Activated naive CD8-positive, alpha-beta T cell (primary cell): Measurements from ENCODE around the gene RASSF1.

Source experiments
- H3K27ac Mint-ChIP-seq: one replicate; pipeline ENCODE4 v1.8.0; 2021; ENCODE audit warnings: mixed read lengths
- H3K27me3 Mint-ChIP-seq: one replicate; pipeline ENCODE4 v1.8.0; 2021; ENCODE audit warnings: mixed read lengths
- H3K36me3 Mint-ChIP-seq: one replicate; pipeline ENCODE4 v1.8.0; 2021; ENCODE audit warnings: mixed read lengths
- H3K4me1 Mint-ChIP-seq: one replicate; pipeline ENCODE4 v1.8.0; 2021; ENCODE audit warnings: low read depth, mixed read lengths
- H3K4me3 Mint-ChIP-seq: one replicate; pipeline ENCODE4 v1.8.0; 2021; ENCODE audit warnings: mild to moderate bottlenecking, mixed read lengths
- H3K9me3 Mint-ChIP-seq: one replicate; pipeline ENCODE4 v1.8.0; 2021; ENCODE audit warnings: low read depth, mixed read lengths

RASSF1 gene

DNA sequence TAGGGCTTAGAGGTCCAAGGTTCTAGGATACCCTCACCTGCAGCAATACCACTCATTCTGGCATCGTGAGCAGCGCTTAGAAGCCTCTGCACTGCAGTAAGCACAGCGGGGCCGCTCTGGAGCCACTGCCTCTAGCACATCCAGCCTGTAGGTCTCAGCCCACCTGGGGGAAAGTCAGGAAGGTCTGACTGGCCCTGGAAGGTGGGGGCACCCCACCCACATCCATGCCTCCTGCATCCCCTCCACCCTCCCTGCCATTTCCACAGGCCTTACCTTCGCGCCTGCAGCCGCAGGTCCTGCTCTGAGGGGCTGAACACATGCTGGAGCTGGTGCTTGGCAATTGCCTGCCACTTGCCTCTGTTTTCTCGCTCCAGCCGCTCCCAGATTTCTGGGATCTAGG lies 901 bp upstream of the RASSF1 start:
- Mint-ChIP-seq H3K4me3 (peak overlapping the region; percentile 82), H3K36me3 (no peaks in the 10 kb centered on the region), H3K4me1 (peaks cover 42% of the 10 kb centered on the region), H3K27me3 (no peaks in the 10 kb centered on the region), H3K9me3 (no peaks in the 10 kb centered on the region), H3K27ac (peak overlapping the region; percentile 92)

DNA sequence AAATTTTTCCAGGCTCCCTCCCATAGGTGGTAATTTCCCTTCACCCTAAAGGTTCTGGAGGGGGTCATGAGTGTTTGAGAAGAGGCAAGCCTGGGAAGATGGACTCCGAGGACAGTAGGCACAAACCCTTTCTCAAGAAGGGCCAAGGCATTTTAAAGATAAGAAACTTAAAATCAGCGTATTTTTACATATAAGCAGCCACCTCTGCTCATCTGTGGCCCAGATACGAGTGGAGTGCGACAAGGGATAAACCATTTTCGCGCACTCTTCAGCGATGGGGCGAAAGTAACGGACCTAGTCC lies 539 bp downstream of the RASSF1 start:
- H3K4me1 Mint-ChIP-seq, result peaks cover 47% of the 10 kb centered on the region
- H3K4me3 Mint-ChIP-seq, result peak overlapping the region; percentile 99
- no peaks in the 10 kb centered on the region for H3K27me3 Mint-ChIP-seq
- peak overlapping the region; percentile 99 for H3K27ac Mint-ChIP-seq
- no peaks in the 10 kb centered on the region for H3K9me3 Mint-ChIP-seq
- H3K36me3 Mint-ChIP-seq, result no peaks in the 10 kb centered on the region

DNA sequence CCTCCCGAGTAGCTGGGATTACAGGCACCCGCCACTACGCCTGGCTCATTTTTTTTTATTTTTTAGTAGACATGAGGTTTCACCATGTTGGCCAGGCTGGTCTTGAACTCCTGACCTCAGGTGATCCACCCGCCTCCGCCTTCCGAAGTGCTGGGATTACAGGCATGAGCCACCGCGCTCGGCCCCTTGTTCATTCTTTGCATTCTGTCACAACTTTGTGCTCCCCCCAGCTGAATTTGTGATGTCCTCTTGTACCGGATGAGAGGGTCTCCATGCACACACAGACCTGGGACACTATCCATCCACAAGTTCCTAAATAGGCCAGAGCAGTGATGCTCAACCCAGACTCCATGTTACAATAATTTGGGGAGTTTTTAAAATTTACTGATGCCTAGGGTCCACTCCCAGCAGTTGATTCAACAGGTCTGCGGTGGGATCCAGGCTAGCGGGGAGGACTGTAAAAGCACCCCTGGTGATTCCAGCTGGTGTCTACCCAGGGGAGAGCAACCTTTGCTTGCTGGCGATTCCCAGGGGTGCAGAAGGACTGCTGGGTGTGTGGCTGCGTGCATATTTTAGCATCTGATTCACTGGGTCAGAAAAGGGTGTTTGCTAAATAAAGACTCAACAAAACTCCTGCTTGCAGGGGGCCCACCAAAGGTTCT lies 1.0 kb downstream of the RASSF1 start:
- Mint-ChIP-seq H3K27ac (peak overlapping the region; percentile 99), H3K27me3 (no peaks in the 10 kb centered on the region), H3K4me3 (peak overlapping the region; percentile 99), H3K9me3 (no peaks in the 10 kb centered on the region), H3K36me3 (no peaks in the 10 kb centered on the region), H3K4me1 (peaks cover 46% of the 10 kb centered on the region)

DNA sequence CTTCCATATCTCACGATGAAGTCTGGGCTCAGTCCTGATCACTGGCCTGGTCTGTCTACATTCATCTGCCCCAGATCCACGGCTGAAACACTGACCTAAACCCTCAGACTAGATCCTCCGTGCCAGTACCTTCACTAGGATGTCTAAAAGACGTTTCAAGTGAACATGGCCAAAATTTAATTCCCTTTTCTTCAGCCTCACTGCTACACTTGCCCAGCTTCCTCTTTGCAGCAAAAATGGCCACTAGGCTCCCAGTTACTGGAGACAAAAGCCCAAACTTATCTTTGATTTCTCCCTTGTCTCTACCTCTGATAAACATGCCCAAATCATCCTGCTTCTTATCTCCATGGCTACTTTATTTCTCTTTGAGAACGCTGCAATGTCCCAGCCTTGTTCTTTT lies 1.7 kb downstream of the RASSF1 start:
- Mint-ChIP-seq H3K9me3 (no peaks in the 10 kb centered on the region), H3K4me1 (peaks cover 53% of the 10 kb centered on the region), H3K27me3 (no peaks in the 10 kb centered on the region)

DNA sequence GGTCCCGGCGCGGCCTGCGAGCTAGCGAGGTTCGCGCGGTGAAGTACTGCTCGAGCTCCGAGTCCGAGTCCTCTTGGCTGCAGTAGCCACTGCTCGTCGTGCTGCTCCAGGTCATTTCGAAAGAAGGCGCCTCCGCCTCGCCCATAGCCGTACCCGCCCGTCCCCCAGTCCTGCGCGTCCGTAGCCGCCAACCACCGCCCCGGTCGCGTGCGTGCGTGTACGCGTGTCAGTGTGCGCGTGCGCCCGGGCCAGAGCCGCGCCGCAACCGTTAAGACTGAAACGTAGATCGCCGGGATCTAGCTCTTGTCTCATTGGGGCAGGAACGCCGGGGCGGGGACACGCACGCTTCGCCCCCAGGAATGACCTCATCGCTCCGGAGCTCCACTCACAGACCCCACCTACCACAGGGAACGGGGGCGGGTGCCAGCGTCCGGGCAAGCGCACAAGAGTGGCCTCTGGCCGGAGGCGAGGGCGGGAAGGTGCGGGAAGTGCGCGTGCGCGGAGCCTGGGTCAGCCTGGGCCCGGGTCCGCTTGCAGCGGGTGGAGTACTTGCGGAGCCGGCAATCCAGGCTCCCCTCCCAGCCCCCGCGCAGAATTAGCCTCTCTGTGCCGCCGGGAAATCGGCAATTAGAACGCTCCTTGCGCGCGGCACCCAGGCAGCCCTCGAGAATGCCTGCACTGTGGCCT lies 3.3 kb downstream of the RASSF1 start:
- H3K4me3 Mint-ChIP-seq, result peak overlapping the region; percentile 99
- no peaks in the 10 kb centered on the region for H3K27me3 Mint-ChIP-seq
- peak overlapping the region; percentile 99 for H3K27ac Mint-ChIP-seq
- no peaks in the 10 kb centered on the region for H3K36me3 Mint-ChIP-seq
- no peaks in the 10 kb centered on the region for H3K9me3 Mint-ChIP-seq
- H3K4me1 Mint-ChIP-seq, result peaks cover 58% of the 10 kb centered on the region

More for the DNA sequence above, 1.7 kb downstream of the RASSF1 start:
- Mint-ChIP-seq H3K27ac (peak overlapping the region; percentile 99), H3K4me3 (peak overlapping the region; percentile 99), H3K36me3 (no peaks in the 10 kb centered on the region)

DNA sequence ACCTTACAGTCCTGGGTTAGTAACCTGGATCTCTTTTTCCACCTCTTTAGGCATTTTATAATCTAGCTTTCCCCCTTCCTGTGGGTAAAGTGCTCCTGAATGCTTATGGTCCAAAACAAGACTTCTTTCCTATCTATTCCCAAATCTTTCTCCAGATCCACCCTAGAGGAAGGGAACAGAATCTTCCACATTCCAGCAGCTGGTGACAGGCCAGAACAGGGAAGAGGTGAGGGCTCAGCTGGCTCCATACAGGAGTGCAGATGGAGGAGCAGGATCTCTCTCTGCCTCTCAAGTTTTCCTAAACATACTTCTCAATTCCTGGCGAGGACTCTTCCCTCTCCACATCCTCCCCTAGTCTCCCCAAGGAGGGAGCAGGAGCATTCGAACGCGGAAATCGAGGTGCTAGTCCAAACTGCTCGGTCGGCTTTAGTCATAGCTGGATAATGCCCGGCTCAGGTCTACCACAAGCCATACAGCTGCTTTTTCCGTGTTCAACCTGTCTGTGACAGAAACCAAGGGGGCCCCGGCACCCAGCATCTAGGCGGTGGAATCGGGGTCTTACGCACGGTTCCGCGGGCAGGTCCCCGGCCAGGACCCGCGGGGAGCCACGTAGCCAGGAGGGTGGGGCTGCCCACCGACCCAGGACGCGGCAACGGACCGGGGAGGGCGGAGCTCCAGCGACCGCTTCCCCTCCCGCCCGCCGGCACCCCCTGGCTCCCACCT lies 4.0 kb downstream of the RASSF1 start:
- Mint-ChIP-seq H3K4me3 (peak overlapping the region; percentile 99), H3K9me3 (no peaks in the 10 kb centered on the region), H3K27me3 (no peaks in the 10 kb centered on the region), H3K36me3 (no peaks in the 10 kb centered on the region), H3K27ac (peak overlapping the region; percentile 99), H3K4me1 (peaks cover 58% of the 10 kb centered on the region)

DNA sequence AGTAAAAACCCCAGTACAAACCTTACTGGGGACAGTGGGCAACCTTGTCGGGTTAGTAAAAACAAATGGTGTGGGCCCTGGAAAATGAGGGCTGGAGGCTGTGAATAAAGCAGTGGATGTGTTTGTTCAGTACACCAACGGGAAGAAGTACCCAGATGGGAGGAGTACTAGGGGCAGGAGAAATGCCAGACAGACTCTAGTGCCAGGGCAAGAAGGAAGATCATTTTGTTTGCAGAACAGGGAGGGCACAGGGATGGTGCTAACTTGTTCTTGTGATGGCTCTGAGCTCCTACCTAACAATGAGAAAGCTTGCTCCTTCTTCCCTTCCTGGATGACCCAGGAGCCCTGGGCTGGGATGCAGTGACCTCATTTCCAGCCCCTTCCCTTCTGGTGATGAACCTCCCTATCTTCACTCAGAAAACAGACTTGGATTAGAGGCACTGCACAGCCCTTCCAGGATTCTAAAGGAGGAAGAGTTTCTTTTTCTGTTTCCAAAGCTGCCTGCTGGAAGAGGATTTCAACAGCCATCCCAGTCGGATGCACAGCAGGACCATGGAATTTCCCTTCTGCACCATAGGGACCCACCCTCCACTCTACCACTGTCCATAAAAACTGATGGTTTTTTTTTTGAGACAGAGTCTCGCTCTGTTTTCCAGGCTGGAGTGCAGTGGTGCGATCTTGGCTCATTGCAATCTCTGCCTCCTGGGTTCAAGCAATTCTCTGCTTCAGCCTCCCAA lies 6.1 kb downstream of the RASSF1 start:
- Mint-ChIP-seq H3K4me3 (peak overlapping the region; percentile 99), H3K36me3 (no peaks in the 10 kb centered on the region), H3K4me1 (peaks cover 46% of the 10 kb centered on the region), H3K27ac (peak overlapping the region; percentile 81), H3K27me3 (no peaks in the 10 kb centered on the region), H3K9me3 (no peaks in the 10 kb centered on the region)

DNA sequence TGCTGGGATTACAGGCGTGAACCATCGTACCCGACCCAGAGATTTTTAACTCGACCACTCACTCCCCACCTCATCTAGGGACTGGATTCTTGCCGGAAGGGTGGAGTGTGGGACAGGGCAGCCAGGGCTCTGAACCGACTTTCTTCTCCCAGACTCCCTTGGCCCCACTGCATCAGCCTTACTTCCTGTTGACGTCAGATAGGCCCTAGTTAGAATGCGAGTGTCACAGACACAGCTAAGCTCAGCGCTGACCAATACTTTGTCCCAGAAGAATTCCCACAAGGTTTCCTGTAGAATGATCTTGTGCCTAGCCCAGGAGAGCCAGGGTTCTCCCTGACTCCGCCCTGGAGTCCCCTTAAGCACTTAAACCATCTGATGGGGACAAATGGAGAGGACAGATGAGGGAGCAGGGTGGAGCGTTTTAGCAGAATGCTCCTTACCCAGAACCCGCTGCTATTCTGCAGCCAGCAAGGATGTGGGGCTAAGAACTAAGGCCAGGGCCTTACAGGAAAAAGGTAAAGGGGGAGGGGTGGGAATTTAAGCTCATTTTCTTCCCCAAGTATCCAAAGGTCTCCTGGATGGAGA lies 6.8 kb downstream of the RASSF1 start:
- Mint-ChIP-seq H3K36me3 (no peaks in the 10 kb centered on the region), H3K27ac (peak overlapping the region; percentile 81), H3K9me3 (no peaks in the 10 kb centered on the region), H3K4me1 (peaks cover 39% of the 10 kb centered on the region), H3K4me3 (peak overlapping the region; percentile 99), H3K27me3 (no peaks in the 10 kb centered on the region)

DNA sequence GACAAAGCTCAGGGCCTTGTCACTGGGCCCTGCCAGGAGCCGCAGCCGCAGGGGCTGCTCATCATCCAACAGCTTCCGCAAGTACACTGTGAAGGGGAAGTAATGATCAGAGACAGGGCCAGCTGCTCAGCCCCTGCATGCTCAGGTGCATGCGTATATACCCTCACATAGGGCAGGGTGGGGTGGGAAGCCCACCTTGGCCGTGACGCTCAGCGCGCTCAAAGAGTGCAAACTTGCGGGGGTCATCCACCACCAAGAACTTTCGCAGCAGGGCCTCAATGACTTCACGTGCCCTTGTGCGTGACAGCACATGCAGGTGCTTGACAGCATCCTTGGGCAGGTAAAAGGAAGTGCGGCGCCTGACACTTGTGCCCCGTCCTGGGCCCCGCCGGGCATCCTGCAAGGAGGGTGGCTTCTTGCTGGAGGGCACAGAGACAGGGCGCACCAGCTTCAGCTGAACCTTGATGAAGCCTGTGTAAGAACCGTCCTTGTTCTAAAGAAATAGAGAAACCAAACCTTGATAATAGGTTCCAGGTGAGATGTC lies 9.2 kb downstream of the RASSF1 start:
- H3K4me3 Mint-ChIP-seq, result no peak overlapping the region
- no peaks in the 10 kb centered on the region for H3K27me3 Mint-ChIP-seq
- no peak overlapping the region for H3K27ac Mint-ChIP-seq
- H3K36me3 Mint-ChIP-seq, result no peaks in the 10 kb centered on the region
- H3K4me1 Mint-ChIP-seq, result peaks cover 40% of the 10 kb centered on the region
- no peaks in the 10 kb centered on the region for H3K9me3 Mint-ChIP-seq

DNA sequence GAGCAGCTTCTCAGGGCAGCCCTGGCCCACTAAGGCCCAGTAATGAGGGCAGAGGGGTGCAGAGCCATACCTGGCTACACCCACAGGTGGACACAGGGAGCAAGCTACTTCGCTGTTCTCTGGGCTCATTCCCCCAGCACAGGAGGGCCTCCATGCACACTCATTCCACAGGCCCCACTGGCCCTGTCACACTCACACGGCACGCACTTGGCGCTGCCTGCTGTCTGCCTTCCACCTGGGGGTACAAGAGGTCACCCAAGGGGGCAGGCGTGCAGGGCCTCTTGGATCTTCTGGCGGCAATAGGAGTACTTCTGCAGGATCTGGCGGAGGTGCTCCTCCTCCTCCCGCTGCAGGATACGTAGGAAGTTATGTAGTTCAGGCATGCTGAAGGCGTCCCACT lies 10.3 kb downstream of the RASSF1 start:
- Mint-ChIP-seq H3K9me3 (no peaks in the 10 kb centered on the region), H3K4me1 (peaks cover 33% of the 10 kb centered on the region), H3K27me3 (no peaks in the 10 kb centered on the region), H3K36me3 (no peaks in the 10 kb centered on the region), H3K27ac (no peak overlapping the region), H3K4me3 (no peak overlapping the region)

DNA sequence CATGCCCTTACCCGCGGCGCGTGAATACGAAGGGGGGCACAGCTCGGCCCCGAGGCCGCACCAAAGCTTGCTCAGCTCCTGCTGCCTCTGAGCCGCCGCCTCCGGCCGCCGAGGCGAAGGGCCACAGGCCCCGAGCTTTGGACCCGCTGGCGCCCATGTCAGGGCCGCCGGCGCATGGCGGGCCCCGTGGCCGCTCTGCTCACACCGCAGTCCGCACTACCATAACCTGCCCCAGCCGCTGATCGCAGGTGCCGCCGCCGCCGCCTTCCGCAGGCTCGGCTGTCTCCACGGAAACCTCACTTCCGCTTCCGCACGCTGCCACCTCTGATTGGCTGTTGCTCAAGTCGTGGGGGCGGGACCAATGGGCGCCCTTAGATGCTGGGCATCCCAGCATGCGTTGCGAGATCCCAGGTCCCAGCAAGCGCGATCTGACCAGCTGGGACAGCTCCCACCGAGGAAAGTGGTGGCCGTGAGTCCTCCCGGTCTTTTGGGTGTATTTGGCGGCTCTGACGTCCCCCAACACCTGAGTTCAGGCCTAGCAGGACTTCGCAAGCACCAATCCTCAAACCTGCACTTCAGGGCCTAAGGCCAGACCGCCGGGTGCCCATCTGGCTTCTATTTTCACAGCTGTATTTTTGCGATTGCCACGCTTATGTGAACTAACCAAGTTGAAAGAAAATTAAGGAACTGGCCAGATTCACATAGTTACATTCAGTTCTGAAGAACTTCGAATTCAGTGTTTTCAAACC lies 12.5 kb downstream of the RASSF1 start, which contains the start of gene TUSC2:
Gene TUSC2, minus strand, starts transcription at position 281 of the 749 bp plus-strand sequence. Its CDS starts 124 bp downstream, at position 157.
- Mint-ChIP-seq H3K36me3 (no peaks in the 10 kb centered on the region), H3K27me3 (no peaks in the 10 kb centered on the region), H3K27ac (peak within 1 kb of the TSS; percentile 79), H3K9me3 (no peaks in the 10 kb centered on the region), H3K4me3 (peak within 1 kb of the TSS; percentile 90), H3K4me1 (peaks cover 25% of the 10 kb centered on the region)

DNA sequence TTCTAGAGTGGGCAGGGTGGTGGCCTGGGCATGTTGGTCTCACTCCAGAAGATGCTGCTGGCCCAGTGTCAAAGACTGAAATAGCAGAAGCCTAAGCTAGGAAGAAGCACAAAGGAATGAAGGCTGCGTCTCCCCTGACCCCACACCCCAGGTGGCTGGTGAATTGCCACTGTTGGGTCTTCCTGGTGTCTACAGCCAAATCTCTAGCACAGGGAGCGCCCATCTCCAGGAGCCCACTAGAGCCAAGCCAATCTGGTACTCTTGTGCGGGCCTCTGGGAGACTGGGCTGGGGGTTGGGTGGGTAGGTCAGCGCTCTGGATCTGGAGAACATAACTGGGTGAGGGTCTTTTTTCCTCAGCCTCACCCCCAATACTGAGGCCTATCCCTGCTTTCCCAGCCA lies 13.5 kb downstream of the RASSF1 start:
- Mint-ChIP-seq H3K9me3 (no peaks in the 10 kb centered on the region), H3K4me3 (peak overlapping the region; percentile 88), H3K36me3 (no peaks in the 10 kb centered on the region), H3K27me3 (no peaks in the 10 kb centered on the region), H3K27ac (peak overlapping the region; percentile 58), H3K4me1 (peaks cover 25% of the 10 kb centered on the region)

DNA sequence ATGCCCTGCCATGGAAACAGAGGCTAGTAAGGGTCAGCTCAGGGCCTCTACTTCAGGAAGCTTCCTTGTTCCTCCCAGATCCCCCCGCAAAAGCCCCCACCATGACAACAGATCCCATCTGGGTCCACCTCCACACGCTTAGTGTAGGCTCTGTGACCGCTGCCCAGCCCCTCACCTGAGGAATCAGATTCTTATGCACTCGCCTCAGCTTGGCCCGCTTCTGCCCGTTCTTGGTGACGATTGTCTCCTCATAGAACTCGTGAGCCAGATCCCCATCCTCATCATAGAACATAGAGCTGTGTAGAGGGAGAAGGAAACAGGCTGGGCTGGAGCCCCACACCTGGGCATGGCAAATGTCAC lies 14.5 kb downstream of the RASSF1 start:
- H3K27ac Mint-ChIP-seq, result no peak overlapping the region
- peaks cover 25% of the 10 kb centered on the region for H3K4me1 Mint-ChIP-seq
- H3K36me3 Mint-ChIP-seq, result no peaks in the 10 kb centered on the region
- no peaks in the 10 kb centered on the region for H3K27me3 Mint-ChIP-seq
- peak overlapping the region; percentile 88 for H3K4me3 Mint-ChIP-seq
- no peaks in the 10 kb centered on the region for H3K9me3 Mint-ChIP-seq
